ENCODE data around the gene EEIG2. TPM values are rescaled to one million over a fixed set of nuclear protein-coding genes. Genes with fewer than 3 reads are reported as not detected.

Gene EEIG2
- total RNA-seq, 1 donor from 2014 or later = 7.1 TPM

DNA sequence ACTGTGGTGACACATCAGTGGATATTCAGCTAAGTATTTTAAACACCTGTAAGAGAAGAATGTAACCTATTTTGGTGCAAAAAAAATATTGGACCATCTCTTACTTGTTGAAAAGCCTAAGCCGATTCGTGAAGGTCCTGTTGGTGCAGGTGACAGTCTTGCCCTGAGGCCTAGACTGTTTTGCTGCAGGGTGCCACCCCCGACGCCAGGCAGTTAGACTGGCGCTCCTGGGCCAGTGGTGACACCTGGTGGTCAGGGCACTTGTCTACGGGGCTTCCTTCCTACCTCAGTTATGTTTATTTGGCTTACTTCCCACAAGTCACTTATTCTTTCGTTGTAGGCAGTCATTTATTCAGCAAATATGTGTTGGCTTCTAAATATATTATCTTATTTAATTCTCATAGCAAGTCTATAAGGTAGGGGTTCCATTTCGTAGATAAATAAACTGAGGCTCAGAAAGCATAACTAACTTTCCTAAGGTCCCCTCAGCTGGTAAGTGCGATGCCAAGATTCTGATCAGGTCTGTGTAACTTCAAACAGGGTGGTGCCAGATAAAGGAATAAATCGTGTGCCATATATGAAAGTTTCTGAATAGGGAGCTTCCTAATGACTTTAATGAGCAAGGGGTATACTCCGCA, 1.9 kb downstream of the EEIG2 start:
- no peak overlapping the region for H3K27ac ChIP-seq (ENCODE audit: low read depth, low read length)
- no peak for TF ChIP-seq EZH2 (IDR thresholded peaks at IDR 0.05; ENCODE audit: insufficient read depth, low read length)
- TF ChIP-seq, protein P1, sequence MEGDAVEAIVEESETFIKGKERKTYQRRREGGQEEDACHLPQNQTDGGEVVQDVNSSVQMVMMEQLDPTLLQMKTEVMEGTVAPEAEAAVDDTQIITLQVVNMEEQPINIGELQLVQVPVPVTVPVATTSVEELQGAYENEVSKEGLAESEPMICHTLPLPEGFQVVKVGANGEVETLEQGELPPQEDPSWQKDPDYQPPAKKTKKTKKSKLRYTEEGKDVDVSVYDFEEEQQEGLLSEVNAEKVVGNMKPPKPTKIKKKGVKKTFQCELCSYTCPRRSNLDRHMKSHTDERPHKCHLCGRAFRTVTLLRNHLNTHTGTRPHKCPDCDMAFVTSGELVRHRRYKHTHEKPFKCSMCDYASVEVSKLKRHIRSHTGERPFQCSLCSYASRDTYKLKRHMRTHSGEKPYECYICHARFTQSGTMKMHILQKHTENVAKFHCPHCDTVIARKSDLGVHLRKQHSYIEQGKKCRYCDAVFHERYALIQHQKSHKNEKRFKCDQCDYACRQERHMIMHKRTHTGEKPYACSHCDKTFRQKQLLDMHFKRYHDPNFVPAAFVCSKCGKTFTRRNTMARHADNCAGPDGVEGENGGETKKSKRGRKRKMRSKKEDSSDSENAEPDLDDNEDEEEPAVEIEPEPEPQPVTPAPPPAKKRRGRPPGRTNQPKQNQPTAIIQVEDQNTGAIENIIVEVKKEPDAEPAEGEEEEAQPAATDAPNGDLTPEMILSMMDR (IDR thresholded peaks at IDR 0.05; ENCODE audit: insufficient read depth, low read depth, low read length) = peak; percentile 13
- H3K4me1 ChIP-seq (ENCODE audit: insufficient read depth, low read length) = peaks cover 9% of the 10 kb centered on the region
- H3K4me3 Mint-ChIP-seq (ENCODE audit: unreplicated experiment) = no peak overlapping the region
- DNase-seq (ENCODE audit: low read depth) (no peak), FAIRE-seq (no peak)
- no peaks in the 10 kb centered on the region for H3K36me3 ChIP-seq (ENCODE audit: insufficient read depth, low read length)
- H4K20me1 ChIP-seq (ENCODE audit: insufficient read depth, low read length) = peaks cover 4% of the 10 kb centered on the region
- H2AFZ ChIP-seq (ENCODE audit: low read depth, low read length) = no peak overlapping the region
- H3K36me3 Mint-ChIP-seq (ENCODE audit: low read depth, unreplicated experiment) = no peaks in the 10 kb centered on the region
- no peak overlapping the region for H3K27ac Mint-ChIP-seq (ENCODE audit: unreplicated experiment)
- no peaks in the 10 kb centered on the region for H3K9me3 Mint-ChIP-seq (ENCODE audit: unreplicated experiment)
- H3K79me2 ChIP-seq (ENCODE audit: insufficient read depth, low read length) = peaks cover 7% of the 10 kb centered on the region
- H3K4me1 Mint-ChIP-seq (ENCODE audit: low read depth, unreplicated experiment) = no peaks in the 10 kb centered on the region
- no peak overlapping the region for H3K9ac ChIP-seq (ENCODE audit: low read length)
- no peaks in the 10 kb centered on the region for H3K9me3 ChIP-seq (ENCODE audit: insufficient read depth, low read depth, low read length)
- H3K4me3 ChIP-seq (ENCODE audit: insufficient read depth, low read depth, low read length) = no peak overlapping the region
- no peaks in the 10 kb centered on the region for H3K27me3 ChIP-seq (ENCODE audit: insufficient read depth, low read length)
- peak overlapping the region; percentile 32 for H3K4me2 ChIP-seq (ENCODE audit: low read length)
- H3K27me3 Mint-ChIP-seq (ENCODE audit: low read depth, unreplicated experiment) = no peaks in the 10 kb centered on the region

DNA sequence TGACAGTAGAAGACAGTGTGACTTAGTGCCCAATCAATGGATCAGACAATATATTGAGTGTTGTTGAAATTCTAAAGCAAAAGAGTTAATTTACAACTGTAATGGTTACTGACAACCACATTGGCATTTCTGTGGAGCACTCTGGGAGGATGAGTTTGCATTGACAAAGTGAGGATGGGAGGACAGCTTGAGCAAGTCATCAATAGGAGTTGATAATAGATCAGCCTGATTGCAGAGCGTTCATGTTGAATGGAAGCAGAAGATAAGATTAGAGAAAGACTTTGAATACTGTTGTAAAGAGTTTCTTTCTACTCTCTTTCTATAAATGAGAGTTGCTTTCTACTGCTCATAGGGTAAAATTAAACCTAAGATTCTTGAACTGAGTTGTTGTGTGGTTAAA, 3.9 kb downstream of the EEIG2 start:
- H3K27ac Mint-ChIP-seq (ENCODE audit: unreplicated experiment) = no peak overlapping the region
- no peak for DNase-seq (ENCODE audit: low read depth)
- H3K4me2 ChIP-seq (ENCODE audit: low read length) = no peak overlapping the region
- no peak overlapping the region for H2AFZ ChIP-seq (ENCODE audit: low read depth, low read length)
- H3K9ac ChIP-seq (ENCODE audit: low read length) = no peak overlapping the region
- H3K4me1 Mint-ChIP-seq (ENCODE audit: low read depth, unreplicated experiment) = no peaks in the 10 kb centered on the region
- no peak overlapping the region for H3K4me3 Mint-ChIP-seq (ENCODE audit: unreplicated experiment)
- H3K4me1 ChIP-seq (ENCODE audit: insufficient read depth, low read length) = peaks cover 9% of the 10 kb centered on the region
- H3K4me3 ChIP-seq (ENCODE audit: insufficient read depth, low read depth, low read length) = no peak overlapping the region
- no peaks in the 10 kb centered on the region for H3K27me3 Mint-ChIP-seq (ENCODE audit: low read depth, unreplicated experiment)
- peaks cover 4% of the 10 kb centered on the region for H4K20me1 ChIP-seq (ENCODE audit: insufficient read depth, low read length)
- no peak overlapping the region for H3K27ac ChIP-seq (ENCODE audit: low read depth, low read length)
- no peaks in the 10 kb centered on the region for H3K9me3 Mint-ChIP-seq (ENCODE audit: unreplicated experiment)
- no peaks in the 10 kb centered on the region for H3K36me3 ChIP-seq (ENCODE audit: insufficient read depth, low read length)
- TF ChIP-seq EZH2 (IDR thresholded peaks at IDR 0.05; ENCODE audit: insufficient read depth, low read length) = no peak
- TF ChIP-seq, protein P1 (IDR thresholded peaks at IDR 0.05; ENCODE audit: insufficient read depth, low read depth, low read length) = no peak
- H3K27me3 ChIP-seq (ENCODE audit: insufficient read depth, low read length) = no peaks in the 10 kb centered on the region
- no peaks in the 10 kb centered on the region for H3K36me3 Mint-ChIP-seq (ENCODE audit: low read depth, unreplicated experiment)
- no peak for FAIRE-seq
- peaks cover 9% of the 10 kb centered on the region for H3K79me2 ChIP-seq (ENCODE audit: insufficient read depth, low read length)
- no peaks in the 10 kb centered on the region for H3K9me3 ChIP-seq (ENCODE audit: insufficient read depth, low read depth, low read length)

DNA sequence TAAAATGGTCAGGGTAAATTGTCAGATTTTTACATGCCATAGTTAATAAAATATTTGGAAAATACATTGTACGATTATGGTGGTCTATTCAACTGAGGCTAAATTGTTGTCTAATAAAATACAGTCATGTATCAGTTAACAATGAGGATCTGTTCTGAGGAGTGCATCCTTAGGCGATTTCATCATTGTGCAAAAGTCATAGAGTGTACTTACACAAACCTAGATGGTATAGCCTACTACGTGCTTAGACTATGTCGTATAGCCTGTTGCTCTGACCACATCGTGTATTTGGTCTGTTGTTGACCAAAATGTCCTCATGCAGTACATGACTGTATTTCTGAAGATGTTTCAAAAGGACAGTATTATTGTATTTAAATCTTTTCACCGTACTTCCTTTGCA, 5.2 kb downstream of the EEIG2 start:
- Histone ChIP-seq H3K79me2 (ENCODE audit: insufficient read depth, low read length) (peaks cover 9% of the 10 kb centered on the region), H3K27ac (ENCODE audit: low read depth, low read length) (no peak overlapping the region), H3K36me3 (ENCODE audit: insufficient read depth, low read length) (no peaks in the 10 kb centered on the region), H3K4me2 (ENCODE audit: low read length) (no peak overlapping the region), H3K27me3 (ENCODE audit: insufficient read depth, low read length) (no peaks in the 10 kb centered on the region), H3K4me1 (ENCODE audit: insufficient read depth, low read length) (peaks cover 9% of the 10 kb centered on the region), H3K9ac (ENCODE audit: low read length) (no peak overlapping the region), H3K4me3 (ENCODE audit: insufficient read depth, low read depth, low read length) (no peak overlapping the region), H3K9me3 (ENCODE audit: insufficient read depth, low read depth, low read length) (no peaks in the 10 kb centered on the region), H4K20me1 (ENCODE audit: insufficient read depth, low read length) (peaks cover 4% of the 10 kb centered on the region), H2AFZ (ENCODE audit: low read depth, low read length) (no peak overlapping the region)
- no peaks in the 10 kb centered on the region for H3K4me1 Mint-ChIP-seq (ENCODE audit: low read depth, unreplicated experiment)
- no peak for DNase-seq (ENCODE audit: low read depth)
- no peak overlapping the region for H3K27ac Mint-ChIP-seq (ENCODE audit: unreplicated experiment)
- H3K4me3 Mint-ChIP-seq (ENCODE audit: unreplicated experiment) = no peak overlapping the region
- no peaks in the 10 kb centered on the region for H3K36me3 Mint-ChIP-seq (ENCODE audit: low read depth, unreplicated experiment)
- H3K27me3 Mint-ChIP-seq (ENCODE audit: low read depth, unreplicated experiment) = no peaks in the 10 kb centered on the region
- FAIRE-seq = no peak
- no peak for TF ChIP-seq EZH2 (IDR thresholded peaks at IDR 0.05; ENCODE audit: insufficient read depth, low read length)
- TF ChIP-seq, protein P1 (IDR thresholded peaks at IDR 0.05; ENCODE audit: insufficient read depth, low read depth, low read length) = no peak
- H3K9me3 Mint-ChIP-seq (ENCODE audit: unreplicated experiment) = no peaks in the 10 kb centered on the region
